Stimulated activated CD4-positive, alpha-beta T cell treated with anti-CD3 and anti-CD28 coated beads, Interleukin-15, amount 100 ng/mL, for 1 hour (primary cell): ENCODE data around the gene BAIAP2L2.
"Not testable (repeated sequence)": the region's sequence is repeated elsewhere in the genome, so short reads cannot be mapped to it uniquely, and the experiment has no call there.

Source experiments
- DNase-seq, 2 donors: peaks; one replicate each; pipeline ENCODE4 v3.0.0-alpha.2; 2020; ENCODE audit warnings: low read depth in 1 of 2, low spot score in 1 of 2

The BAIAP2L2 gene

DNA sequence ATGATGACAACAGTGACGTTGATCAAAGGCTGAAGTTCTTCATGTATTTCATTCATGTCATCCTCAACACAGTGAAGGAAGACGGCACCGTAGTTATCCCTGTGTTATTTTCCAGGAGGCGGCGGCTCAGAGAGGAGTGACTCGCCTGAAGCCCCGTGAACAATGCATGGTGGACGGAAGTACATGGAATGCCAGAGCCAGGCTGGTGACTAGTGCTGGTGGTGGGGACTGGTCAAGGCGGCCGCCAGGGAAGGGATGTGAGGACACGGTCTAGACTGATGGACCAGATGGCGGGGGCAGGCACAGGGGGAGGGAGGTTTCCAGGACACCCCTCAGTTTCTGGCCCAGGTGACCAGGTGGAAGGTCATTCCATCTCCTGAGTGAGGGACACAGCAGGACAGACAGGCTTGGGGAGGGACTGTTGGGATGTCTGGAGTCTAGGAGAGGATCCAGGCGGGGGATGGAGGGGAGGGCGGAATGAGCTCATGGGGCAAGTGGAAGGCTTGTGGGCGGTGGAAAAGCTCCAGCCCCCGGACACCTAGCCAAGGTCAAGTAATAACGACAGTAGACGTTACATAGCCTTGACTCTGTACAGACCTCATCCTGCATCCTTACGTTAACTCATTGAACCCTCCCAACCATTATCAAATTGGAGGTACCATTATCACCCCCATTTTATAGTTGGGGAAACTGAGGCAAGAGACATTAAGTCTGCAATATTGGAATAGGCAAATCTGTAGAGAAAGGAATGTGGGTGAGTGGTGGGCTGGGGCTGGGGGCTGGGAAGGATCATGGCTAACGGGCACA is 69.3 kb downstream of the BAIAP2L2 start:
- DNase-seq: no peak

DNA sequence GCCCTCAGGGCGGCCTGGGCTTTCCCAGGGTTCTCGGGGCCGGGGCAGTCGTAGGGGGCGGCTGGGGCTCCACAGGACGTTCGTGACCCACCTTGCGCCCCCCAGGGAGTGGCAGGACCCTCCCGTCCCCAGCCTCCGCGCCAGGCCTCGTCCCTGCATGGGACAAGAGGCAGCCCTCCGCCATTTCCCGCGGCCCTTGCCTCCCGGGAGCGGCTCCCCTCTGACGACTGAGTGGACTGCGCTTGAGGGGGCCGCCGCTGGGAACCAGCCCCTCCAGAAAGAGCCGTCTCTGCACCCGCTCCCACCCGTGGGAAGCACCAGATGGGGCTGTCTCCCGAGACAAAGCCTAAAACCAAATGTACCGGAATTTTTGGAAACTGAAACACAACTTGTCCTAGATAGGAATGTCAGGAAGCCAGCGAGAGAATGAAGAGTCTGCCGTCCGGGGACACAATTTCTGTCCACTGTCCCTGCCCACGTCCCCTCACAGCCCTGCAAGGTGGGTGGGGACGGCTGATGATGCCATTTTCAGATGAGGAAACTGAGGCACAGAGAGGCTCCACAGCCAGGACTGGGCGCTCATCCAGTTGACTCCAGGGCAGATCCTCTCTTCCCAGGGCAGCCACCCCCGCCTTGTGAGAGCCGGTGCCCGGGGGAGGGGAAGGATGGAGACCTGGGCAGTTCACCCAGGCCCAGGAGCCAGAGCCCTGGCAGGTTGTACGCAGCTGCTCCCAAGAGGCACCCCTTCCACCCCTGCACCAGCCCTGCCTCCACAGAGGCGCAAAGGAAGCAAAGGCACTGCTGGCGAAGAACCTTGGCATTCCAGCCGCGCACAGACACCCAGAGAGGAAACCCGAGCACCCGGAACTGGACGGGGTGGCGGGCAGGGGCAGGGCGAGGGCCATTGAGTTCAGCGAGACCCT is 71.3 kb downstream of the BAIAP2L2 start:
- no peak for DNase-seq

DNA sequence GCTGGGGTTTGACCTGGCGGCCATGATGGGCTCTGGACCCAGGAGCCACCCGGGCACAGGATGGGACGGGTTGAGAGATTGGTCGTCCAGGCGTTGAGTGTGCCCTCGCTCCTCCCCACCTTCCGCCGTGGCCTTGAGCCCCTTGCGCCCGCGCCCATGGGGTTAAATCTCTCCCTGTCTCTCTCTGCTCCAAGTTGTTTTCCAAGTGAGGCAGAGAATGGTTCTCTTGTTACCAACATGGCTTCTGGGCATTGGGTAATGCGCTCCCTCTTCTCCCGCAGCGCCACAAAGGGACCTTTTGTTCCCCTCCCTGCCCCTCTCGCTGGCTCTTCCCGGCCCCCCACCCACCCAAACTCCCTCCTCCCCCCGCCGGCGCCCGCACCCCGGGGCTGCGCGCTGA is 72.1 kb downstream of the BAIAP2L2 start:
- DNase-seq: no peak

- not testable (repeated sequence) for DNase-seq
Observed at GRCh38 chr22:38037367-38038150, 72.9 kb downstream of the BAIAP2L2 start.

DNA sequence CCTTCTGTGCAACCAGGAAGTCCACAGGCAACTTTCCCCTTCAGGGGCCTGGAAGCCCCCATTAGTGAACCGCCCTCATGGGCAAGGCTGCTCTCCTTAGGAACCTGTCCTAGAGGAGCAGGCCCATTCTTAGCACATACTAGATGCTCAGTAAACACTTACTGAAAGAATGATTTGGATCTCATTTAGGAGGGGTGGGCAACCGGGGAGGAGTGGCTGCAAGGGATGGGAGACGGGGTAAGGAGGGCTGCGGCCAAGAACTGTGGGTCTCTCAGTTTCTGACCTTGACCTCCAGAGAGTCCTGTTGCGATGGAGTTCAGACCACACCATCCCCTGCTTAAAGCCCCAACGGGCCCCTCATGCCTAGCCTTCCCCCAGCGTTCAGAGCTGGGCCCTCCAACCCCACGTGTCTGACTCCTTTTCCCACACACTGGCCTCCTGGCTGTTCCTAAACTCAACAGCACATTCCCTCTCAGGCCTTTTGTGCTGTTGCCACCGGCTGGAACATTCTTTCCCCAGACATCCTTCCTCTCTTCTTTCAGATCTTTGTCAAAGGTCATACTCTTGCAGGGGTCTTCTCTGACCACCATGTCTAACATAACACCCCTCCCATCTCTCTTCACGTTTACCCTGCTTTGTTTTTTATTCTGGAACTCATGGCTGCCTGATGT is 74.0 kb downstream of the BAIAP2L2 start:
- DNase-seq: no peak

DNA sequence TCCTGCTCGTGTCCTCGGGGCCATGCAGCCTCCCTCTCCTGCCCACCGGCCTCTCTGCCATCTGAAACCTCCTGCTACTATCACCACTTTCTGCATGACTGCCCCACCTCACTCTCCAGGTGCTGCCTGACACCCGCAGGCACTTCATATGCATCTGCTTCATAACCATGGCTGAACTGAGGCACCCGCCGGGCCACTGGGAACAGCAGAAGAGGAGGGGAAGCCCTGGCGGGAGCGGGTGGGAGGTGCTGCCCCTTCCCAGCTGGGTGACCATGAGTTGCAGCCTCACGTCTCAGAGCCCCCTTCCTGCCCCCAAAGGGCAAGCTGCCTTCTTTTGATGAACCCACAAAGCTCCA is 75.0 kb downstream of the BAIAP2L2 start:
- no peak for DNase-seq
